A549 (cell line): ENCODE data around the gene PTCH2.

Source experiments
- CHD2 ChIP-seq: fragments of 150-350 bp; IDR thresholded peaks from 2 replicates; pipeline ENCODE4 v1.6.1; 2014; ENCODE audit warnings: low read length; ENCODE audit not compliant: partially characterized antibody
- CTCF ChIP-seq: fragments of >200 bp; sonication (Bioruptor Twin); formaldehyde crosslinking; IDR thresholded peaks from 3 replicates; pipeline ENCODE4 v1.5.1; 2016
- EP300 ChIP-seq, 2 experiments: fragments of >200 bp; sonication (Bioruptor Twin); formaldehyde crosslinking; IDR thresholded peaks; 2 replicates in 1 of 2; 3 replicates in 1 of 2; pipeline ENCODE4 v1.6.1; 2016 to 2017
- ESRRA ChIP-seq: fragments of 150-350 bp; IDR thresholded peaks from 2 replicates; pipeline ENCODE4 v1.6.1; 2014; ENCODE audit warnings: mild to moderate bottlenecking, low read length, borderline replicate concordance
- FOSL2 ChIP-seq, 2 experiments: fragments of 450-650 bp in 1 of 2; fragments of >200 bp in 1 of 2; sonication (Bioruptor Twin) in 1 of 2; formaldehyde crosslinking; IDR thresholded peaks; 2 replicates each; pipeline versions ENCODE4 v1.5.0 to v1.6.1; 2016 to 2020; ENCODE audit warnings: mild to moderate bottlenecking in 1 of 2, moderate library complexity in 1 of 2
- HDAC2 ChIP-seq: fragments of 200-600 bp; sonication (generic); IDR thresholded peaks from 2 replicates; pipeline ENCODE4 v1.6.1; 2016
- JUN ChIP-seq, 2 experiments: fragments of >200 bp; sonication (Bioruptor Twin); formaldehyde crosslinking; IDR thresholded peaks; 2 replicates in 1 of 2; 3 replicates in 1 of 2; pipeline ENCODE4 v1.6.1; 2016 to 2017
- MAZ ChIP-seq: fragments of 150-350 bp; IDR thresholded peaks from 2 replicates; pipeline ENCODE4 v1.6.1; 2014; ENCODE audit warnings: antibody characterized with exemption, low read depth, low read length, borderline replicate concordance
- MYC ChIP-seq: IDR thresholded peaks from 2 replicates; pipeline ENCODE4 v1.6.1; 2012; ENCODE audit warnings: mild to moderate bottlenecking, inconsistent platforms, low read length, improper control_type of control experiment, borderline replicate concordance
- PHF8 ChIP-seq: fragments of 200-600 bp; sonication (generic); IDR thresholded peaks from 2 replicates; pipeline ENCODE4 v1.6.1; 2016; ENCODE audit warnings: low read depth, mild to moderate bottlenecking, antibody characterized with exemption, moderate library complexity, borderline replicate concordance
- POLR2A ChIP-seq: IDR thresholded peaks from 2 replicates; pipeline ENCODE4 v1.6.1; 2012; ENCODE audit warnings: mild to moderate bottlenecking, low read length
- REST ChIP-seq: fragments of 200-600 bp; sonication (generic); IDR thresholded peaks from 2 replicates; pipeline ENCODE4 v1.6.1; 2016; ENCODE audit warnings: antibody characterized with exemption, mild to moderate bottlenecking, moderate library complexity
- ZSCAN20 ChIP-seq: fragments of 250-450 bp; sonication (Bioruptor Pico); IDR thresholded peaks from 2 replicates; pipeline ENCODE4 v1.8.0; 2022; ENCODE audit warnings: mild to moderate bottlenecking, moderate library complexity
- TF ChIP-seq, protein P1 (sequence below): IDR thresholded peaks from 2 replicates; pipeline ENCODE4 v1.6.1; 2012

DNA sequence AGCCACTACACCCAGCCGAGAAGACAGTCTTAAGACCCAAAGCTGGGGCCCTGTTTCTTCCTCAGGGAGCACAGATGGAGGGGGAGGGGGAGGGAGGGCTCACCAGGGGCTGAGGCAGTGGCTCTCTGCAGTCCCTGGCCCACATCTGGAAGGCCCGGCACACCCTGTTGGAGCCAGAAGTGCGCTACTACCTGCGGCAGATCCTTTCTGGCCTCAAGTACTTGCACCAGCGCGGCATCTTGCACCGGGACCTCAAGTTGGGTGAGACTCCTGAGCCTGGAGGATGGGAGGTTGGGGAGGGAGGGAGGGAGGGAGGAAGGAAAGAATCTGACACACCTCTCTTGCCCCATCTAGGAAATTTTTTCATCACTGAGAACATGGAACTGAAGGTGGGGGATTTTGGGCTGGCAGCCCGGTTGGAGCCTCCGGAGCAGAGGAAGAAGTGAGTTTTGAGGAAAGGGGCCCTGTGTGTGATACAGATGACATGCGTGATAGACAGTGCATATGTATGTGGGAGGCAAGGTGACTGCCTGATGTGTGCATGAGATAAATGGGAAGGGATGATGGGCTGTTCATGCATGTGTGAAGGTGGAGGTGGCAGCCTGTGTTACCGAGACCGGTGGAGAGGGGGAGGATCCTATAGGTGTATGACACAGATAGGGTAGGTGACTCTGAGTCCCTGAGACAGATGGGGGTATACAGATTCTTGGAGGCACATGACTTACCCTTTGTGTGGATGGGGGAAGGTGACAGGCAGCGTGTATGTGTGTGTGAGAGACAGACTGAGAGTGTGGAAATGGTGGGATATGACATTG is 41.4 kb downstream of the PTCH2 start:
- TF ChIP-seq CTCF (no peak), CHD2 (no peak), MYC (no peak), POLR2A (no peak), ZSCAN20 (CRISPR knock-in tag) (no peak), ESRRA (no peak), EP300 (IDR thresholded peaks at IDR 0.05) (no peak), REST (no peak), JUN (IDR thresholded peaks at IDR 0.05) (no peak), HDAC2 (no peak), MAZ (no peak), FOSL2 (IDR thresholded peaks at IDR 0.05) (no peak), FOSL2 (CRISPR knock-in tag; IDR thresholded peaks at IDR 0.05) (no peak), PHF8 (no peak)
- TF ChIP-seq, protein P1, sequence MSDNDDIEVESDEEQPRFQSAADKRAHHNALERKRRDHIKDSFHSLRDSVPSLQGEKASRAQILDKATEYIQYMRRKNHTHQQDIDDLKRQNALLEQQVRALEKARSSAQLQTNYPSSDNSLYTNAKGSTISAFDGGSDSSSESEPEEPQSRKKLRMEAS, result no peak
